ENCODE measurements around the gene CCDC102A.

The CCDC102A gene

DNA sequence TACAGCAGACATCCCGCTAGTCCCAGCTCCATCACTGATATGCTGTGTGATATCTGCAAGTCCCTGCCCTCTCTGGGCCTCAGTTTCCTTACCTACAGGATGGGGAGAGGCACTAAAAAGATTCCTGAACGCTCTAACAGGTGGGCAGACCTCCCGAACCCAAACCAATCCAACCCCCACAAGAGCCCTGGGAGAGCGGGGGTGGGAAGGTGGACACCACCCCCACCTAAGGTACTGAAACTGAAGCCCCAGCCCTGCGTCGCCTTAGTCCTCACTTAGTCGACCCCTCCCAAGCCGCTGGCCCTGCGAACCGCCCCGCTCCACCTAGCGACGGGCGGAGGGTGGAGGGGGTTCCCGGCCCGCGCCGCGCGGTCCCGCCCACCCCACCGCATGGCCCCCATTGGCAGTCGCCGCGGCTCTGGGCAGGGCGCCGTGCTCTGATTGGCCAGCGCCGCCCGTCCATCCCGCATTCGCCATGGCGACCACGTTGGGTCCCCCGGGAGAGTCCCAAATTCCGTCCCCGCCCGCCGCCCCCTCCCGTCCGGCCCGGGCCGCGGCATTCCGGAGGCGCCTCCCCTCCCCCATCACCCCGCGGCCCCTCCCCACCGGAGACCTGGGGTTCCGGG, 578 bp downstream of the CCDC102A start:
- peak; percentile 90 for DNase-seq

- DNase-seq, result no peak
Measured at GRCh38 chr16:57534881-57535658, 1.3 kb downstream of the CCDC102A start.

- DNase-seq, result no peak
Measured at GRCh38 chr16:57534337-57534880, 2.0 kb downstream of the CCDC102A start.

GRCh38 chr16:57533431-57534336, 2.7 kb downstream of the CCDC102A start:
- peak; percentile 17 for DNase-seq

DNA sequence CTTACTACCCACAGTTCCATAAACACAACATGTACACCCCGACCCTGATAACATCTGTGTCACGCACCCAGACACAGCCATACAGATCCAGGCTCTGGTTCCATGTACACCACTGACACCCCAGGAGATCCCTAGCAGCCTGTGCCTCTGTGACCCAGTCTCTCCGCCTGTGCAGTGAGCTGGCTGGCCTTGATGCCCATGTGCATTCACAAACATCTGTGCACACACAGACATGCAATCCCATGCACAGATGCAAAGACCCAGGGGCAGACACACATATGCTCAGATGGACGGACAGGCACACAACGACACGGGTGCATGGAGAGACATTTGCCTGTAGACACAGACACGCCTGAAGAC, 4.1 kb downstream of the CCDC102A start:
- DNase-seq, result no peak

DNA sequence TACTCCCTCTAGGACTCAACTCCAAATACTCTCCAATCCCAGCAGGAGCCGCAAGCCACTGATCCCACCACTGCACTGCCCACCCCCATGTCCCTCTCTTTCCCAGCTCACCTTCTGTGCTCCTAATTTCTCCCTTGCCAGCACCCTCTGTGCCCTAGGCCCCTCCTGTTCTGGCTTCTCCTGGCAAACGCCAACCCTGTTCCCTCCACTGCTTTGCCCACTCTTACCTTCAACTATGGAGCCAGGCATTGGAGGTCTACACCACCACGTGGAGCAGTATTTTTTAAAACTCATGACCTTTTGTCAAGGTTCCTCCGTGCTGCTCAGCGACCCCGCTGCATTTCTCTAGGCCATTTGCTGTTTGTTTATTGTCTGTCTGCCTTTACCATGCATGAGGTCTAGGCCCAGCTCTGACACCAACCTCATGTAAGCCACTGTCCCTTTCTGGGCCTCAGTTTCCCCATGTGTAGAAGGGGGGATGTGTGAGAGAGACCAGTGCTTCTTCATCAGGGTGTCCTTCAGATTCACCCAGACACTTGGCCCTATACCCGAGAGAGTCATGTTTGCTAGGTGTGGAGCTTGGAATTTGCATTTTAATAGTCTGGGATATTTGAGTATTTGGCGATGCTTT, 4.6 kb downstream of the CCDC102A start:
- no peak for DNase-seq

DNA sequence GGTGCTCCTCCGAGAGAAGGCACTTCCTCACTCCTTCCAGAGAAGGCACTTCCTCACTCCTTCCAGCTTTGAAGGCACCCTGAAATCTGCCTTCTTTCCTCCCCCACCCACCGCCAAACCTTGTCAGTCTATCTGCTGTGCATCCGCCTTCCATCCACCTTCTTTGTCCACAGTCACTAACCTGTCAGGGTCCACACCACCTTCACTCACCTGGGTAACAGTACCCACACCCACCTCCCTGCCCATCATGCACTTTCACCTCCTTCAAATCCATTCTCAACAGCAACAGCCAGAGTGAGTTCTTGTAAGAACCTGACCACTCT, 5.2 kb downstream of the CCDC102A start:
- no peak for DNase-seq

- DNase-seq, result no peak
Measured at GRCh38 chr16:57530522-57531252, 5.7 kb downstream of the CCDC102A start.

DNA sequence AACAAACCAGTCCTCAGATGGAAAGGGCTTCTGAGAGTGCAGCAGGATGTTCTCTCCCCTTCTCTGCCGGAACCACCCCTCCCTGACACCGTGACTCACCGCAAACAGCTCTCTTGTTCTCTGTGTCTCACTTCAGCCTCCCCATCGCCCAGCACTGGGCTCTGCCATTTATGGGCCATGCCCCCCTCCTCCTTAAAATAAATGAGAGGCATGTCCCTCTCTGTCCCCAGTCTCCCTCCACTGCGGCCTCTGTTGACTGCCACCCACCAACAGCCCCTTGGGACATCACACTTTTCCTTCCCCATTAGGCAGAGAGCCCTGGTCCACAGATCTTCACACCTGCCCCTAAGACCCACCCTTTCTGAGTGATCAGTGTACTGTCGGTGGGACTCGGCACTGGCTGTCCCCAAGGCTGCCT, 6.3 kb downstream of the CCDC102A start:
- peak; percentile 71 for DNase-seq

- no peak for DNase-seq
Measured at GRCh38 chr16:57529391-57530103, 6.8 kb downstream of the CCDC102A start.

GRCh38 chr16:57528499-57529390, 7.6 kb downstream of the CCDC102A start:
- no peak for DNase-seq

- DNase-seq, result no peak
Measured at GRCh38 chr16:57527610-57528360, 8.6 kb downstream of the CCDC102A start.

DNA sequence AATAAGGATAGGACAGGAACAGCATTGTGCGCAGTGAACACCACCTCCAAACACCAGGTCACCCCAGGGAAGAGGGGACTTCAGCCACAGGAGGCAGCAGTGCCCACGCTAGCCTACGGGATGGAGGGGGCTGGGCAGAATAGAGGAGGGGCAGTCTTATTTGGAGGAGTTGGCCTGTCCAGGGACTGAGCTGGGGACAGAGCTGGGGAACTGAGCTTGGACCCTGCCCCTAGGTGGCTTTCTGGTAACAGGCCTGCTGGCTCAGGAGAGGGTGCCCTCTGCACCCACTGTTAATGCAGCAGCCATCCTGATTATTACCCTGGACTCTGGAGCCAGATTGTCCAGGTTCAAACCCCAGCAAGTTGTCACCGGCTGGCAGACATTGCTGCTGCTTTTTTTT, 9.3 kb downstream of the CCDC102A start:
- no peak for DNase-seq

- no peak for DNase-seq
Measured at GRCh38 chr16:57526498-57526897, 9.9 kb downstream of the CCDC102A start.

DNA sequence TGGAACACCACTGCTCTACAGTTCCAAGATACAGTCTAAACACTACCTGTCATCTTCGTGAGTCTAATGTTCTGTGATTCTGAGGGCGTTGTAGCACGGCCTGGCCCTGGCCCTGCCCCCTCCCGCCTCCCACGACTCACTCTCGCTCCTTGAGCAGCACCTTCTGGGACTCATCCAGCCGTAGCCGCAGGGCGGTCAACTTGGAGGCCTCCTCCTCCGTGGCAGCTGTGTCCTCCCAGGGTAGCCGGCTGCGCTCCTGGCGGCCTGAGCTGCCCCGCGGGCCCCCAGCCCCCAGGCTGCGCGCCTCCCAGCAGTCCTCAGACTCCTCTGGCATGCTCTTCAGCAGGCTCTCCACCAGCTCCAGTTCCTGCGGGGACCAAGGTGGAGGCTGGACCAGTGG, 10.6 kb downstream of the CCDC102A start:
- DNase-seq, result no peak

- no peak for DNase-seq
Measured at GRCh38 chr16:57522960-57523359, 13.4 kb downstream of the CCDC102A start.

DNA sequence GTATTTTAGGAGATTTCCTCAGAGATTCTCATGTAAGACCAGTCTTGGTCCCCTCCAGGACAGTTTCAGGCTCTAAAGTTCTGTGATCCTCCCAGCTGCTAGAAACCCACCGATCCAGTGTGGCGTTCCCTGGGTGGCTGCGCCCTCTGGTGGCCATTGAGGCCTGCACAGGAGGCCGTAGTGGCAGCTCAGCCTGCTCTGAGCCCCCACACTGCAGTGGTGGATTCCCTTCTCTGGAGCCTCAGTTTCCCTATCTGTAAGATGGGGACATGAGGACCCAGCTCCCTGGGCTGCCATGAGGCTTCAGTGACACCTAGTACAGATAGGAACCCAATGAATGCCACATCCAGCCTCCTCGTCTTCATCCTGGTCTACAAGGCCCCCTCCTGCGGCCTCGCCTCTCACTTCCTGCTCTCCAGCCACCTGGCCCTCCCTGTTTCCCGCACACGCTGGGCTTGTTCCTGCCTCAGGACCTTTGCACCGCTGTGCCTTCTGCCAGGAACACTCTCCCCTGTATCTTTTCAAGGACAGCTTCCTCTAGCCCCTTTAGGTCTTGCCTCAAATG, 16.5 kb downstream of the CCDC102A start:
- peak; percentile 59 for DNase-seq

GRCh38 chr16:57518922-57519321, 17.4 kb downstream of the CCDC102A start:
- no peak for DNase-seq

- no peak for DNase-seq
Measured at GRCh38 chr16:57518520-57518919, 17.9 kb downstream of the CCDC102A start.

All from fibroblast of skin of right biceps (primary cell).